GM18907 (cell line): ENCODE results near the gene PLA2G2D.
"Not testable (repeated sequence)": the region's sequence is repeated elsewhere in the genome, so short reads cannot be mapped to it uniquely, and the experiment has no call there.

ENCODE experiments used
- ATAC-seq: cut with Tn5 transposase; IDR thresholded peaks from one replicate; pipeline ENCODE4 v1.9.1; 2021; ENCODE audit warnings: mild to moderate bottlenecking, moderate library complexity; ENCODE audit not compliant: unreplicated experiment

The PLA2G2D gene

GRCh38 chr1:20143734-20144565 lies 24.6 kb upstream of the PLA2G2D start:
- no peak for ATAC-seq

GRCh38 chr1:20143318-20143717 lies 24.0 kb upstream of the PLA2G2D start:
- no peak for ATAC-seq

- no peak for ATAC-seq
Observed at GRCh38 chr1:20142001-20142710, 22.8 kb upstream of the PLA2G2D start.

GRCh38 chr1:20141466-20141865 lies 22.1 kb upstream of the PLA2G2D start:
- no peak for ATAC-seq

- ATAC-seq: no peak
Observed at GRCh38 chr1:20141001-20141400, 21.7 kb upstream of the PLA2G2D start.

- no peak for ATAC-seq
Observed at GRCh38 chr1:20139776-20140612, 20.7 kb upstream of the PLA2G2D start.

- ATAC-seq: no peak
Observed at GRCh38 chr1:20138961-20139550, 19.7 kb upstream of the PLA2G2D start, which contains the start of gene PLA2G2F. Gene PLA2G2F (plus strand): TSS chr1:20139323. CDS start chr1:20139428, 105 bp downstream.

GRCh38 chr1:20138346-20138745 lies 19.0 kb upstream of the PLA2G2D start:
- no peak for ATAC-seq

- ATAC-seq: no peak
Observed at GRCh38 chr1:20137604-20138003, 18.3 kb upstream of the PLA2G2D start.

- no peak for ATAC-seq
Observed at GRCh38 chr1:20137055-20137454, 17.7 kb upstream of the PLA2G2D start.

GRCh38 chr1:20136249-20136648 lies 16.9 kb upstream of the PLA2G2D start:
- ATAC-seq: no peak

- no peak for ATAC-seq
Observed at GRCh38 chr1:20134995-20135394, 15.7 kb upstream of the PLA2G2D start.

- not testable (repeated sequence) for ATAC-seq
Observed at GRCh38 chr1:20130518-20130917, 11.2 kb upstream of the PLA2G2D start.

GRCh38 chr1:20126806-20127440 lies 7.6 kb upstream of the PLA2G2D start:
- ATAC-seq: no peak

- ATAC-seq: peak; percentile 71
Observed at GRCh38 chr1:20126041-20126805, 6.9 kb upstream of the PLA2G2D start.

- ATAC-seq: no peak
Observed at GRCh38 chr1:20125100-20125499, 5.8 kb upstream of the PLA2G2D start.

- ATAC-seq: no peak
Observed at GRCh38 chr1:20124456-20125057, 5.2 kb upstream of the PLA2G2D start.

GRCh38 chr1:20123722-20124455 lies 4.6 kb upstream of the PLA2G2D start:
- ATAC-seq: no peak

GRCh38 chr1:20120796-20121195 lies 1.5 kb upstream of the PLA2G2D start:
- no peak for ATAC-seq
